NCI-H460 (cell line): ENCODE data around the gene DSCAM. TPM values are rescaled to one million over a fixed set of nuclear protein-coding genes. Genes with fewer than 3 reads are reported as not detected.

Source experiments
- DNase-seq: peaks from one replicate; pipeline ENCODE4 v3.0.0-alpha.2; 2016; ENCODE audit warnings: low read depth; ENCODE audit errors: extremely low read depth
- total RNA-seq: library from RNA; depleted of rRNA; stranded (reverse); fragments of >200 nt; shearing (Covaris generic); gene quantifications from 2 replicates; pipeline ENCODE4 v1.2.3, GENCODE V29; 2014

The DSCAM gene
- total RNA-seq, 1 experiment from 2014 or later: not detected

GRCh38 chr21:40839521-40839920 lies 7.4 kb downstream of the DSCAM start:
- no peak for DNase-seq

- no peak for DNase-seq
Measured at GRCh38 chr21:40837456-40837855, 9.5 kb downstream of the DSCAM start.

DNA sequence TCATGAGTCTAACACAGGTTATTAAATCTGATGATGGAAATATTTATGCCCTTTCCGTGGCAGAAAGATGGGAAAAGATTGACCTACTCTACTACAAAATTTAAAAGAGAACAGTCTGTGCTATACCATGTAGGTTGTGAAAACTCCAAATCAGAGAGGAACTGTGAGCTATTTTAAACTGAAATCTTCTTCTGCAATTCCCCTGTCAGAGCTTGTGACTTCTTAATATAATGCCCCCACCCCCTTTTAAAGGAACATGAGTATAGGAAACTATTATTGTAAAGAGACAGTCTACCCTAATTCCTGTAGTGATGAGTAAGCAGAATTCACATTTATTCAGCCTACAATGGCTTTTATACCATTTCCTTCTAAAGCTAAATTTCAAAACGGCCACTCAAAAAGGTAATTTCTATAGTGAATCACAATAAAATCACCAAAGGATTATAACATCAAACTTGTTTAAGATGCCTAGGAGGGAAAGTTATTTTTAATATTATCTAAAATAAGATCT lies 11.7 kb downstream of the DSCAM start:
- no peak for DNase-seq

GRCh38 chr21:40833184-40833583 lies 13.8 kb downstream of the DSCAM start:
- no peak for DNase-seq

- DNase-seq: no peak
Measured at GRCh38 chr21:40832316-40832715, 14.6 kb downstream of the DSCAM start.

DNA sequence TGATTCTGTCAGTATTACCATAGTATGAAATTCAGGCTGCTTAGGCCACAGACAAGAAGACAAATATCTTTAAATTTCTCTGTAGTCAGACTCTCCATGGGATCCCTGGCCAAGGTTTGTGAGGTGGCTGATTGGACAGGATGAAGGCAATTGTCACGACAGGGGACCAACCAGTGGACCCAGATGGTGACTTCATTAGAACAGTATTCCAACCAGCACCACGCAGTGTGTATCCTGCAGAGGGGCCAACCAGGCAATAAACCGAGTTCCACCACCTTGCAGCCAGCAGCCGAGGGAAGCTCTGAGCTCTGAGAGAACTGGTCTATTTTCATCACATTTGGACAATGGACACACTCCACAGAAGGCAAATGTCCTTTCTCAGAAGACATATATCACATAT lies 16.1 kb downstream of the DSCAM start:
- DNase-seq: no peak

DNA sequence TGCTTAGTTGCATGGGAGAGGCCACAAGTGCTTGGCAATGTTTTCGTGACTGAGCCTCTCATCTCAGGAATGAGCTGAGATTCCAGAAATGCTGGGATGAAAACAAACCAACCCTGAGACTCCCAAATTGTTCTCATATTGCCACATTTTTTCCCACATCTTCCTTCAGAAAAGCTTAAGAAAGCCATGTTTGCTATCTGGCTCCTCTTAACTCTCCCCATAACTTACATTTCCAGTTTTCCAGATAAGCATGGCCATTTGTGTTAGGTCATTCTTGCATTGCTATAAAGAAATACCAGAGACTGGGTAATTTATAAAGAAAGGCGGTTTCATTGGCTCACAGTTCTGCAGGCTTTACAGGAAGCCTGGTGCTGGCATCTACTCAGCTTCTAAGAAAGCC lies 17.2 kb downstream of the DSCAM start:
- DNase-seq: no peak

DNA sequence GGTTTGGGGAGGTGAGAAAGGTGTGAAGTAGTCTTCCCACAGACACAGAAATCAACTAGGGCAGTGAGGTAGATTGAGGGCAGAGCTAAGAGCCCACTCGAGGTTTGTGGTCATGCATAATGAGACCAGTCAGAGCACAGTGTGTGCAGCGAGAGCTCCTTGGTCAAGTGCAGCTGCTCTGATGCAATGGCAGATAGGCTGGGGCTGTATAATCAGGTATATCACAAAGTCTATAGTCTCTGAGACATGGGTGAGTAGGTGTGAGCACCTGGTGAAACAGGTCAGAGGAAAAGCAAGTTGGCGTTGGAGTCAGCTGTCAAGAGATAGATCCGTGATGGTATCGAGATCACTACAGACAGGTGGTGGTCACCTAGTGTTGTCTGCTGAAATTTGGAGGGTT lies 17.6 kb downstream of the DSCAM start:
- DNase-seq: no peak

- no peak for DNase-seq
Measured at GRCh38 chr21:40827509-40827908, 19.4 kb downstream of the DSCAM start.

GRCh38 chr21:40819071-40819900 lies 27.7 kb downstream of the DSCAM start:
- no peak for DNase-seq

DNA sequence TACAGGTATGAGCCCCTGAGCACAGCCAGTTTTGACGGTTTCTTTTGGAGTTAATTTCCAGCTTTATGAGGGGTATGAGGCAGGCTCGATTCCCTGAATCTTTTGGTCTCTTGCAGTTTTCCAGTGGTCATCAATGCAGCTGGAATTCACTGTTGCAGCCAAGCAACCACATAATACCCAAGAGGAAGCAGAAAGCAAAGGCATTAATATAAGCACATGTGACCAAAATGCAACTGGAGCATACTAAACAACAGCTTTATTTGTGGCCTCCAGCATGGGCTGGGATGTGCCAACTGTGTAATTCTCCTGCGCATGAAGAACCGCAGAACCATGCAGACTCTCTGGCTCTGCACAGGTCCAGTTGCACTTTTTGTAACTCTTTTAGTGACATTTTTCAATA lies 33.0 kb downstream of the DSCAM start:
- no peak for DNase-seq

- DNase-seq: no peak
Measured at GRCh38 chr21:40809673-40810197, 37.2 kb downstream of the DSCAM start.

DNA sequence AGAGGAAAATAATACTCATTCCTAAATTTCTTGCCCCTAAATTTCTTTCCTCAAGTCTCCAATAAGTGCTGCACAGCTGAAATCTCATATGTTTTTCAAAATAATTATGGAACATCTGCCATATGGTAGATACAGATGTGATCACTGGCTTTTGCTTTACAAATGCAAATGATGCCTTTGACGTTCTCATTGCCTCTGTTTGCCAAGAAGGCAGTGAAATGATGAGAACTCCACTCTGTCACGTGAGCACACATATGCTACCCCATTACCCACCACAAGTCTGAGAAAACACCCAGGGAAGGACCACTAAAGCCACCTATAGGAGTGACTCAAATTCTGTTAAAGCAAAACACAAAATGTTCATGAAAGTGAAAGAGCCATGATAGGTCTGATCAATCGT lies 43.9 kb downstream of the DSCAM start:
- no peak for DNase-seq

GRCh38 chr21:40800126-40800525 lies 46.8 kb downstream of the DSCAM start:
- DNase-seq: no peak

- DNase-seq: no peak
Measured at GRCh38 chr21:40797891-40798290, 49.1 kb downstream of the DSCAM start.

DNA sequence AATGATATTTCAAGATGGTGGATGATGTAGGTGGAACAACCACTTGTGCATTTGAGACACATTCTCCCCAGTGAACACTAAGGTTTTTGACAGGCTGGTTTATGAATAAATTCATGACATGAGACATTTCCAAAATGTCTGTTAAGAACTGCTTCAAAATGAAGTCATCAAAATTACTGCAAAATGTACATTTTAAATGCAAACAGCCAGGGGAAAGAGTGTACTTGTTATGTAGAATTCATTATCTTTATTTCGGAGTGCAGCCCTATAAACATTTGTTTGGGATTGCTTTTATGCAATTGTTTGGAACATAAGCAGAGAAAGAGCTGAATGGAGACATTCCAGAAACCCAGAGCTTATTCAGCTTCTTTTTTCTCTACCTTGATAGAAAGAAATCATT lies 49.5 kb downstream of the DSCAM start:
- no peak for DNase-seq

DNA sequence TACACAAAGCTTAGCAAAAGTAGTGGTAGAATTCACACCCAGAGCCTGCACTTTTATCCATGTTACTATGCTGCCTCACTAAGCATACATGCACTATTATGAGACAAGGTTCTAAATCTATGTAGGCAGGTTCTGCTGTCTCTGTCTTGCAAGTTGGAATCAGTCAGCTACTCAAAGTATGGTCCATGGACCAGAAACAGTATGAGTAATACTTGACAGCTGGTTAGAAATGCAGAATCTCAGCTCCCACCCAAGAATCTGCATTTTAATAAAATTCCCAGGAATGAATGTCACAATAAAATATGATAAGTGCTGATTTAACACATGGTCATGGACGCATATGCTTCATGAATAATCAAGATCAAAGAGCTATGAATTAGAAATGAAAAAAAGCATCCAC lies 50.5 kb downstream of the DSCAM start:
- DNase-seq: no peak

- DNase-seq: no peak
Measured at GRCh38 chr21:40795313-40795712, 51.6 kb downstream of the DSCAM start.

DNA sequence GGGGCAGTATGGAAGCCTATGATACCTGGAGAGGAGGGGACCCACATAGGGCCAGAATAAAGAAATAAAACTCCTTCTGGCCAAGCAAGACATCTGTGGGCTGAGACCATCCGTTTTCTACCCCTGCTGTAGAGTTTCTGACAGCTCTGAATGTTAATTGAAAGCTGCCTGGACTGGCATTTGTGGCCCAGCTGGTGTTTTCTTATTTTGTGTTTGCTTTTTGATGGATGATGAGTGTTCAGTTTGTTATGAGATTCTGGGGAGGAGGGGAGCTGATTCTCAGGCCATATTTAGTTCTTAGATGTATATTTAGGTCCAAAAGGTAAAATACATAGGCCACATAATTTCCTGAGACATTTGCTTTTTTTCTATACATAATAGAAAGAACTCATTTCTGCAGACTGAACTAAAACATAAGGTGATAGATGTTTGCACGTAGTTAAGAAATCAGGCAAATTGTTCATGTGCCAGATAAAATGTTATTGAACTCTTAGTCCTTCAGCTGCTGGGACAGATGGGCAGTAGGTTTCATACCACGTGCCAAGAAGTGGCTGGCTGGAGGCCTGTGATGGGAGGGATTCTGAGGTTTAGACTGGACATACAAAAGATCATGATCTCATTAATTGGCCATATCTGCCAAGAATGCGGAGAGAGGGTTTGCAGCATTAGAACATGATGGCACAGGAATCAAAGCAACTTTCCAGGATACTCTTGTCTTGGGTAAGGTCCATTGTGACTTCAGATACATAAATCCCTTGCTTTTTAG lies 54.1 kb downstream of the DSCAM start:
- no peak for DNase-seq

DNA sequence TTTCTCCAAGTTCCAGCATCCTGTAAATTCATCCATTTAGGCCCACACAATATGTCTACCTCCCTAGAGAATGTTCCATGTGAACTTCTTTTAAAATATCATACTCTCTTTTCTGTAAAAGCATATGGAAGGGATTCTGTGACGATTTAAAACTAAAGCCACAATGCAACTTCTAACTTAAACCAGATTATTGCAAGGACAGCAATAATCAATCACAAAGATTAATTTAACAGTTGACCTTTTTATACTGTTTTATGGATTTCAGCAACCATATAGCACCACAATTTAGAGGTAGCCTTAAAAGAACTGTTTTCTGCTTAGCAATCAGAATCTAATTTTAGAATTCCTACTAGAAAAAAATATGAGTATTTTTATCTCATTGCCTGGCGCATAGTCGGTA lies 58.3 kb downstream of the DSCAM start:
- DNase-seq: no peak

GRCh38 chr21:40783404-40783803 lies 63.6 kb downstream of the DSCAM start:
- no peak for DNase-seq
